ENCODE results near the gene IFIT1.
"Not testable (repeated sequence)": the region's sequence is repeated elsewhere in the genome, so short reads cannot be mapped to it uniquely, and the experiment has no call there.

IFIT1 gene

DNA sequence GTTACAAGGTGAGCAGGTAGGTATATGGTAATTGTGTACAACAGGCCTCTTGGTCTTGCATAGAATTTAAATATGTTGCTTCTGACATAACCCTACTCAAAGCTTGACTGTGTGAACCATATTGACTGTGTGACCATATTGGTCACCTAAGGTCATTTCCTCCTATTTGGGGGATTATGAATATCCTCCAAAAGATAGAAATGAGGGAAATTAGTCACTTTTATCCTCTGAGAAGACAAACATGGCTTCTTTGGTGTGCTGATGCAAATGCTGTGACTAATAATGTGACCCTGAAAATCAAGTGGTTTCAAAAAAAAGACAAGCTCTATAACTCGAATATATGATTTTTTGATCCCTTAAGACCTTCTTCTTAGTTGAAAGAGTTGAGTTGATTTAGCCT, 49.9 kb downstream of the IFIT1 start:
- no peak for DNase-seq

- not testable (repeated sequence) for DNase-seq
These were observed 52.4 kb downstream of the IFIT1 start for GRCh38 chr10:89444819-89445218.

GRCh38 chr10:89450901-89451300, 58.5 kb downstream of the IFIT1 start:
- no peak for DNase-seq

- DNase-seq: no peak
These were observed 59.8 kb downstream of the IFIT1 start for GRCh38 chr10:89452193-89452592.

DNA sequence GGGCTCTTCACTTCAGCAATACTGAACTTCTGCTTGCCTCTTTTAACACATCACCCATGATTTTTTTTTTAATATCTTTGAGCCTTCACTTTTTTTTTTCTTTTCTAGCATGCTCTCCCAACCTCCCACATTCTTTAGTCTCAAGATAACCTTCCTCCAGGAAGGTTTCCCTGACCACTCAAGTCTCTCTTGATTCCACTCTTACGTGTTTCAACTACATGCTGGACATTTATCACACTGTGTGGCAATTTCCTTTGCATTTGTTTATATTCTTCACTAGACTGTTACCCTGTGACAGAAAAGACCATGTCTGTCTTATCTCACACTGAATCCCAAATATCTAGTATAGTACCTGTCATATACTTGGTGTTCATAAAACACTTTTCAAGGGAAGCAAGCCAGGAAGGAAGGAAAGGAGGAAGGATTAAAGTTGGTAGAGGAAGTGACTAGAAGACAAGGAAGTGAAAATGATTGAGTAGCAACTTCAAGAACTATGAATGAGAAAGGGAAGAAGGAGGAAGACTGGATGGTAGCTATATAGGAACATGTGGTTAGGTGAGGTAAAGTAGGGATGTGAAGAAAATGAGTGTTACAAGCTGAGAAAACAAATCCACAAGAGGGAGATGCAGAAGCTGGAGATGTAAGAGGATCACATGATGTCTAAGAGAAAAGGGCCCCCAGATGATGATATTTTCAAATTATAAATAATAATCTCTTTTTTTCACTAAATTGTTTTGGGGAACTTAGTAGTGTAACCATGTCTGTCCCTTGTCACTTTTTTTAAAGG, 62.3 kb downstream of the IFIT1 start:
- DNase-seq: no peak
